NCI-H1048 (cell line): Measurements from ENCODE around the gene SPIN2B.
"Not testable (repeated sequence)": the region's sequence is repeated elsewhere in the genome, so short reads cannot be mapped to it uniquely, and the experiment has no call there.

Experiments used
- DNase-seq: peaks from one replicate; lab custom pipeline; 2025; lab: John Stamatoyannopoulos, UW

The SPIN2B gene

DNA sequence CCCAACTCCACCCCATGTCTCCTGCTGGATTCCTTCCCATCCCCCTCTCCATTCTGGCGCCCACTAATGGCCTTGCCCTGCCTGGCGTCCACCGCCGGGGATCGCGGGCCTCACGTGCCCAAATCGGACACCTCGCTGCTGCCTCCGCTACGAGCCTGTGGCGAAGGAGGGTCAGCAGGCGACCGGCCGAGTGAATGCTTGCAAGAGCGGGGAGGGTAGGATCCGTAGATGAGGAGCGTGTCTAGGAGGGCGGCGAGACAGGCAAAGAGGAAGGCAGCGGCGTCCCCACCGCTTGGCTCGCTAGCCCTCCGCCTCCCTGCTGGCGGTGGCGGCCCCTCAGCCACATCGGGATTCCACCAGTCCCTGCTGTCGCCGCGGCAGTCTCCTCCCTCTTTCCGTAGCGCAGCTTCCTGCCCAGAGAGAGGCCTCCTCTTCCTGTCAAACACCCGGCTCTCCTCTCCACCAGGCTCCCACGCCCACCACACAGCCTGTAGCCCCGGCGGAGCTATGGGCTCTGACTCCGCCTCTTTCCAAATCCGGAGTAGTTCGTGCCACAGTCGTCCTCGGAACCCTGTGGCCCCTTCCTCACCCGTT, at the start of gene SPIN2B:
TSS of gene SPIN2B (minus strand) at position 387 of the 594 bp plus-strand sequence.
- peak; percentile 56 for DNase-seq

DNA sequence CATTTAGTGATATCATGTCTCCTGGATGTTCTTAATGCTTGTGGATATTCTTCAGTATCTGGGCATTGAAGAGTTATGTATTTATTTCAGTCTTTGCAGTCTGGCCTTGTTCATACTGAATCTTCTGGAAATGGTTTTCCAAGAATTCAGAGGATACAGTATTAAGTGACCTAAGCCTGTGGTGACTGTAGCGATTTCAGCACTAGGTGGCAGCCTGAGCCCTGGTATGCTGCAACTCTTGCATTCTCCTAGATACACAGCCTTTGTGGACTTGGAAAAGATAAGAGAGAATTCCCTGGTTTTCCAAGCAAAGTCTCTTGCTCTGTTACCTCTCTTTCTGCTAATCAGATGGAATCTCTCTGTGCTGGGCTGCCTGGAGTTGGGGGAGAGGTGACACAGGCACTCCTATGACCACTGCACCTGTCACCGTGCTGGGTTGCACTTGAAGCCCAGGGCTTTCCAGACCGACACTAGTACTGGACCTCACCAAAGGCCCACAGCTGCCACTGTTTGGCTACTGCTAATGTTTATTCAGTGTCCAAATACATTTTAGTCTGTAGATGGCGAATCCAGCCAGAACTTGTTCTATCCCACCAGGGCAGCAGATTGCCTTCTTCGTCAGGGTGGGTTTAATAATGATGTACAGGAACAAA, 35.2 kb upstream of the SPIN2B start:
- no peak for DNase-seq

DNA sequence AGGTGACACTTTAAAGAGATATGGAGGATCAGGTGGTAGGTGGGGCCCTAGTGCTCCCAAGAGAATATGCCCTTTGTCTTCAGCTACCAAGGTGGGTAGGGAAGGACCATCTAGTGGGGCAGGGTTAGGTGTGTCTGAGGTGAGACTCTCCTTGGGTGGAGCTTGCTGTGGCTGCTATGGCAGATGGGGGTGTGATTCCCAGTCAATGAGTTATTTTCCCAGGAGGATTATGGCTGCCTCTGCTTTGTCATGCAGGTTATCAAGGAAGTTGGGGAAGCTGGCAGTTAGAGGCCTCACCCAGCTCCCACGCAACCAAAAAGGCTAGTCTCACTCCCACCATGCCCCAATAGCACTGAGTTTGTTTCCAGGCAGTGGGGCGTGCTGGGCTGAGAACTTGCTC, 33.8 kb upstream of the SPIN2B start:
- DNase-seq: no peak

DNA sequence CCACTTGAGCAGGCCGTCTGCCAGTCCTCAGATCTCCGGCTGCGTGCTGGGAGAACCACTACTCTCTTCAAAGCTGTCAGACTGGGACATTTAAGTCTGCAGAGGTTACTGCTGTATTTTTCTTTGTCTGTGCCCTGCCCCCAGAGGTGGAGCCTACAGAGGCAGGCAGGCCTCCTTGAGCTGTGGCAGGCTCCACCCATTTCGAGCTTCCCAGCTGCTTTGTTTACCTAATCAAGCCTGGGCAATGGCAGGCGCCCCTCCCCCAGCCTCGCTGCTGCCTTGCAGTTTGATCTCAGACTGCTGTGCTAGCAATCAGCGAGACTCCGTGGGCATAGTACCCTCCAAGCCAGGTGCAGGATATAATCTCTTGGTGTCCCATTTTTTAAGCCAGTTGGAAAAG, 30.9 kb upstream of the SPIN2B start:
- not testable (repeated sequence) for DNase-seq

DNA sequence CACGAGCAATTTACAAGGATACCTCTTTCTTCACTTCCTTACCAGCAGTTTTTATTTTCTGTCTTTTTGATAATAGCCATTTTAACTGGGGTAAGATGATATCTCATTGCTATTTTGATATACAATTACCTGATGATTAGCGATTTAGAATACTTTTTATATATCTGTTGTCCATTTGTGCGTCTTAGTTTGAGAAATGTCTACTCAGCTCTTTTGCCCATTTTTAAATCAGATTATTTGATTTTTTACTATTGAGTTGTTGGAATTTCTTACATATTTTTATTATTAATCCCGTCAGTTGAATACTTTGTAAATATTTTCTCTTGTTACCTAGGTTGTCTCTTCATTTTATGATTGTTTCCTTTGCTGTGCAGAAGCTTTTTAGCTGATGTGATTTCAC, 17.3 kb upstream of the SPIN2B start:
- no peak for DNase-seq

DNA sequence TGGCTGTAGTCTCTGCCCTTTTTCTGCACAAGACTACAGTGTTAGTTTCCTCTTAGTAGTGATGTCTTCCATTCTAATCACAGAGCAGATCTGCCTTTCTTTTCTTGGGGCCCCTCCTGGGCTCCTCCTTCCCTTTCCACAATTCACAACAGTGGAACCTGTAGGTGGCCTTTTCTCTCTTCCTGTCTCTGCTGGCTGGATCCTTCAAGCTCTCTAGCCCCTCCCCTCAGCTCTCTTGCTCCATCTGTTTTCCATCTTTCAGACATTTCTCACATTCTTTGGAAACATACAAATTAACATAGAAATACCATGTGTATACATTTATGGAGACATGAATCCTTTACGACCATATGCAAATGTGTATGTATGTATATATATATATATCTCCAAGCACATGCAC, 16.2 kb upstream of the SPIN2B start:
- DNase-seq: no peak

DNA sequence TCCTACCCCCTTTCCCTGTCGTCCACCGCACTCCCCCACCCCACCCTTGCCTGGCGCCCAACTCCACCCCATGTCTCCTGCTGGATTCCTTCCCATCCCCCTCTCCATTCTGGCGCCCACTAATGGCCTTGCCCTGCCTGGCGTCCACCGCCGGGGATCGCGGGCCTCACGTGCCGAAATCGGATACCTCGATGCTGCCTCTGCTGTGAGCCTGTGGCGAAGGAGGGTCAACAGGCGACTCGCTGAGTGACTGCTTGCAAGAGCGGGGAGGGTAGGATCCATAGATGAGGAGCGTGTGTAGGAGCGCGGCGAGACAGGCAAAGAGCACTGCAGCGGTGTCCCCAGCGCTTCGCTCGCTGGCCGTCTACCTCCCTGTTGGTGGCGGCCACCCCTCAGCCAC, 15.7 kb upstream of the SPIN2B start, which contains the start of gene SPIN2A:
TSS of gene SPIN2A (minus strand) at position 325 of the 400 bp plus-strand sequence. CDS start 800 bp downstream, outside the sequence.
- not testable (repeated sequence) for DNase-seq

DNA sequence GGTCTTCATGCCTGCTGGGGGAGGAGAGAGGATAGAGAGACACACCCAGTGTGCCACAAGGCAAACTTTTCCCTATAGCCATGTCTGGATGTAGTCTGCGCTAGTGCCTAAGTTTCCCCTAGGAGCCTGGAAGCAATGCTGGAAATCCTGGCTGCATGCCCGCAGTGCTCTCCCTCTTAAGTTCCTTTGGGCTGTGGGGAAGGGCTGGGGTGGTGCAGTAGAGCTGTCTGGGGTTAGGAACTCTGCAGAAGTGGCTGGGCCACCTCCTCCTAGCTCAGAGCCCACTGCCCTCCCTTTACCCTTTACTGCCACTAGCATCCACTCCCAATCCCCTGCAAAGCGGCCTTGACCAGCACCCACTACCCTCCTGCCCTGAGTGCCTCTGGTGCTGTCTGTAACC, 15.2 kb upstream of the SPIN2B start:
- not testable (repeated sequence) for DNase-seq

DNA sequence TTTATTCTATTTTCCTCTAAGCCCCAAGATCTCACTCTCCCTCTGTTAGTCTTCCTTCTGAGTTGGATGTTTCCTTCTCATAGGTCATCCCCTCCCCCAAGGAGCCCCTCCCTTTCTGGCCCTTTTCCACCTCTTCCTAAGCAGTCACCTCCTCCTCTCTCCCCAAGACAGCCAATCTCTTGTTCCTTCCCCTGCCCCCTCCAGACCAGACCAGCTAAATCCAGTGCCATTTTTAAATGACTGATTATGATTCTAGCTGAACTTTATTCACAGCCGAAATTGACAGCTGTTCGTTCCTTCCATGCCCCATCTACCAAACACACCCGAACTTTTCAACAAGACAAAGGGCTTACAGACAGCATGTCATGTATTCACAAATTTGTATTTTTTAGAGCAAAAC, 13.9 kb upstream of the SPIN2B start:
- DNase-seq: no peak

DNA sequence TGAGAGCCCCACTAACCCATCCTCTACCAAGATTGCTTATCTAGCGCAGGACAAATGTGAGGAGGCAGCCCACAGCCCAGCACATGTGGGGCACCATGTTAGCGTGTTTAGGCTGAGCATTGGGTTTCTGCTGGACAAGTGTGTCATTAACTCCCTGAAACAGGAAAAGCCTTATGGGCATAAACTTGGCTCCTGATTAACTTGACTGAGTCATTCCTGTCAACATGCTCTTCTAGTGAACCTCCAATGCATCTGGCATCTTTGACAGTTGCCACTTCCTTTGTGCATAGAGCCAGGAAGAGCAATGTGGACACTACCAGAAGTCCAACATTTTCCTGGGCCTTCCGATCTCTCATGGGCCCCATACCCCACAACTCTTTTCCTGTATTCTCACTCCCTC, 13.4 kb upstream of the SPIN2B start:
- no peak for DNase-seq

DNA sequence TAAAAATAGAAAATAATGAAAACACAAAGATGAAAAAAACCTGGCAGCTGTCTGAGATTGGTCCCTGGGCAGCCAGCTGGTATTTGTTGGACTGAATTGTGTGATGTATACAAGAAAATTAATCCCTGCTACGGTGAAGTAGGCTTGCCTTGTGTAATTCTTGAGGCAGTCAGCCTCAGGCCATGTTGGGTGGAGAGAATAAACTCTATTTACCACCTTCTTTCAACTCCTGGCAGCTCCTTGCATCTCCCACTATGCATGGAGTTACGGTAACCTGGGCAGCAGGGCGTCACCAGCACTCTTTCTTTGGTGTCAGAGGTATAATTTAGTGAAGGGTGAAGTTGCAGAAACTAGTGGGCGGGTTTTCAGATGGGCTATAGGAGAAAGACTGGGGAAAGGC, 12.4 kb upstream of the SPIN2B start:
- DNase-seq: no peak

DNA sequence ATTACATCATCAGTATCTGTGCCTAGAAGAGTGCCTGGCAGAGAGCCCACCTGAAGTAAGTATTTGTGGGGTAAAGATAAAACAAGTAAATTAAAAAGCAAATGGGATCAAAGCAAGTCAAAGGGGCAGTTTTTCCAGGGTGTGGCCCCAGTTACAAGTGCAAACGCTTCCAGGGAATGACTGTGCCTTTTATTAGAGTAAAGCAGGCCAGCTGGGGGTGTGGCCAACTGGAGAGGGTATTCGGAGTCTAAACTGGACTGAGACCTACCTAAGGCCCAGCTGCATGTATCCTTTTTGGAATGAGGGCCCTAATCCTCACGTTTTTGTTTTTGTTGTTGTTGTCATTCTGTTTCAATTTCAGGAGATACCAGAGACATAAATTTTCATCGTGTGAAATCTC, 11.9 kb upstream of the SPIN2B start:
- DNase-seq: not testable (repeated sequence)

DNA sequence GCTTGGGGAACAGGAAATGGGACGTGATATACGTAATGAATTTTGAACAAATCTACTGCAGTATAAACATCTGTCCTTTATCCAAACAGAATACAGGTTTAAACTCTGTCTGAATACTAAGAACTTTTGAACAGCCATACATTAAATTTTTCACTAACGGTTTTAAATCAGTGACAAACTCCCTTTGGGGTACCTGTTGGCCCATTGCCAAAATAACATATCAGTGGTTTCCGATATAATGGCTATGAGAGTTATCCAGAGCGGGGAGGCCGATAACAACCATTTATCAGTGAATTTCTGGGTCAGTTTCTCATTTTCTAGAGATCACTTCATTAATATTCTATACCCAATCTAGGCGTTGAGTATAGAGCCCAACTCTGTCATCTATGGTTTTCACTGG, 10.7 kb upstream of the SPIN2B start:
- DNase-seq: no peak

DNA sequence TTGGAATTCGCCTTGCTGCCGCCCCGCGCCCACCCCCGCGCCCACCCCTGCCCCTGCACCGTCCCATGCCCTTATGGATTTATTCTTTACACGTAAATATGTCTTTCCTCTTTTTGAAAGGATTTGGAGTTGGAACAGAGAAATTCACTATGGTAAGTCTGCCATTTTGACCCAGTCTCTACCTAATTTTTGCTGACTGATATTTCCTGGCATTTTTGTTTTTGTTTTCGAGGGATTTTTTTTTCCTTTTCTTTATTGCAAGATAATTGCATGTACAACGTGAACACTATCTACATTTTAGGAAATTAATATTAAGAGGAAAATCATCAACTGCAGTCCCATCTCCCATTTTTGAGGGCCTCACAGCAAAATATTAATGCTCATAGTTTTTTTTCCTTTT, 468 bp upstream of the SPIN2B start:
- DNase-seq: no peak

DNA sequence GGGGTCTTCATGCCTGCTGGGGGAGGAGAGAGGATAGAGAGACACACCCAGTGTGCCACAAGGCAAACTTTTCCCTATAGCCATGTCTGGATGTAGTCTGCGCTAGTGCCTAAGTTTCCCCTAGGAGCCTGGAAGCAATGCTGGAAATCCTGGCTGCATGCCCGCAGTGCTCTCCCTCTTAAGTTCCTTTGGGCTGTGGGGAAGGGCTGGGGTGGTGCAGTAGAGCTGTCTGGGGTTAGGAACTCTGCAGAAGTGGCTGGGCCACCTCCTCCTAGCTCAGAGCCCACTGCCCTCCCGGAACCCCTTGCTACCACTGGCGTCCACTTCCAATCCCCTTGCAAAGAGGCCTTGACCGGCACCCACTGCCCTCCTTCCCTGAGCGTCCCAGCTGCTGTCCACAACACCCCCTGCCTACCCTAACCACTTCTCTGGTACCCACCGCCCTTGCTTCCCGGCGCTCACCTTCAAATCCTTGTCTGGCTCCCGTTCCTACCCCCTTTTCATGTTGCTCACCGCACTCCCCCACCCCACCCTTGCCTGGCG, 658 bp downstream of the SPIN2B start:
- DNase-seq: not testable (repeated sequence)

DNA sequence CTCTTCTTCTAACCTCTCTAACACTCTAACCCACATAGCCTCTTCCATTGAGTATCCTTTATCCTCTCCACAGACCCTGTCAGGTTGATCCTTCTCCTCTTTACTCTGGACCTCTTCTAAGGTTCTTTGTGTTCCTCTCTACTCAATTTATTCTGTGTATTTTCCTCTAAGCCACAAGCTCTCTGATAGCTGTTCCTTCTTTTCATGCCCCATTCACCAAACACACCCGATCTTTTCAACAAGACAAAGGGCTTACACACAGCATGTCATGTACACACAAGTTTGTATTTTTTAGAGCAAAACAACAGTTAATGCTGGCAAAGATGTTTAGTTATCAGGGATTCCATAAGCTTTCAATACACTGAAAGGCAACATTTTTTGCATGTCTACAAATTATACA, 1.9 kb downstream of the SPIN2B start:
- DNase-seq: no peak

DNA sequence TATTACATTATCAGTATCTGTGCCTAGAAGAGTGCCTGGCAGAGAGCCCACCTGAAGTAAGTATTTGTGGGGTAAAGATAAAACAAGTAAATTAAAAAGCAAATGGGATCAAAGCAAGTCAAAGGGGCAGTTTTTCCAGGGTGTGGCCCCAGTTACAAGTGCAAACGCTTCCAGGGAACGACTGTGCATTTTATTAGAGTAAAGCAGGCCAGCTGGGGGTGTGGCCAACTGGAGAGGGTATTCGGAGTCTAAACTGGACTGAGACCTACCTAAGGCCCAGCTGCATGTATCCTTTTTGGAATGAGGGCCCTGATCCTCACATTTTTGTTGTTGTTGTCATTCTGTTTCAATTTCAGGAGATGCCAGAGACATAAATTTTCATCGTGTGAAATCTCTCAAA, 3.8 kb downstream of the SPIN2B start:
- DNase-seq: not testable (repeated sequence)

DNA sequence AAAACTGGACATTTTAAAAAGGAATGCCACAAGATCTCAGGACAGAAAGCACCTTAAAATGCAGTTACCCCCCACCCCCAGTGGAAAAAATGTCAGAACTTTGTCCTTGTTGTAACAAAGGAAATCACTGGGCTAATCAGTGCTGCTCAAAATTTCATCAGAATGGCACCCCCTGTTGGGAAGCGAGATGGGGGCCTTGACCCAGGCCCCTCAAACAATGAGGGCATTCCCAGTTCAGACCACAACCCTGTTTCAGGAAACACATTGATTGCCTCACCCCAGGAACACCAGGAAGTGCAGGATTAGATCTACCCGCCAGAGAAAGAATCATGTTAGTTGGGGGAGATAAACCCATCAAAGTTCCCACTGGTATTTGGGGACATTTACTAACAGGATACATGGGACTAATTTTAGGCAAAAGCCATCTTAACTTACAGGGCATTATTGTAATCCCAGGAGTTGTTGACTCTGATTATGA, 16.4 kb downstream of the SPIN2B start:
- DNase-seq: no peak

DNA sequence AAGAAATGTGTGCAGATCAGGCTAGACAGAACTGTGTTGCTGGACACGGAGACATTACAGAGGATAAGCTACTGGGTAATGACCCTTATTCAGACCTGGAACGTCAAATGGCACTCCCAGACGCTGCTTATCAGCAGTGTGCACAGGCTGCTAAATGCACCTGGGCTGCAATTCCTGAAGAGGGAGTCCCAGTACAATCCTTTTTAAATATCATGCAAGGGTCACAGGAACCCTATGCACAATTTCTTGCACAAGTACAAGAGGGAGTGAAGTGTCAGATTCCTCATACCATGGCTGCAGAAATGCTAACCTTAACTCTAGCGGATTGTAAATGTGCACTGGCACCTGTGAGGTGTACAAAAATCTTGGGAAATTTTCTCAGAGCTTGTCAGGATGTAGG, 16.9 kb downstream of the SPIN2B start:
- no peak for DNase-seq

DNA sequence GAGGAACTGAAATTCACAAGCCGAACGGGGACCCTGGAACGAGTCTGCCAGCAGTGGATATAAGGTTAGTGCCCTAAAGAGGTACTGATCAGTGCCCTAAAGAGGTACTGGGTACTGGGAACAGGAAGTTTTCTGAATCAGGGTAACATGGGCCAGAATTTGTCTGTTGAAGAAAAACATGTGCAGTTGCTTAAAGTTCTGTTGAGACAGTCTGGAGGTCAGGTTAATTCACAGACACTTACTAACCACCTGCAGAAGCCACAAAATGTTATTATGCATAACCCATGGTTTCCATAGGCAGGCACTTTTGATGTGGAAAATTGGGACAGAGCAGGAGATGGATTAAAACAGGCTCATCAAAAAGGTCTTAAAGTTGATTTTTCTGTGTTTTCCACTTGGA, 17.9 kb downstream of the SPIN2B start:
- DNase-seq: no peak

DNA sequence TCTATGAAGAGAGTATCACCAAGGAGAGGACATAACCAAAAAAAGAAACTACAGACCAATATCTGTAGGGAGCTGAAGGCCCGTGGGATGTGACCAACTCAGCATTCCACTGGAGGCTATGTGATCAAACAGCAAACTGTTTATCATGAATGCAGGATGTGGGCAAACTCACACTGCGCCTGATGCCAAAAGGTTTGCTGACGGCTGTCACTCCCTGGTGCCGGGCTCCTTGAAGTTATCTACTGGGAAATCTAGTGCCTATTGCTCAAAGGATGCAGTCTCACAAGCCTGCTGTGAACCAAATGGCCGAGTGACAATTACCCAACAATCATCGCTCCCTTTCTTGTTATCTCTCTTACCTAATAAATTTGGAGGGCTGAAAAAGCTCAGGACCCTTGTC, 18.4 kb downstream of the SPIN2B start:
- DNase-seq: not testable (repeated sequence)

DNA sequence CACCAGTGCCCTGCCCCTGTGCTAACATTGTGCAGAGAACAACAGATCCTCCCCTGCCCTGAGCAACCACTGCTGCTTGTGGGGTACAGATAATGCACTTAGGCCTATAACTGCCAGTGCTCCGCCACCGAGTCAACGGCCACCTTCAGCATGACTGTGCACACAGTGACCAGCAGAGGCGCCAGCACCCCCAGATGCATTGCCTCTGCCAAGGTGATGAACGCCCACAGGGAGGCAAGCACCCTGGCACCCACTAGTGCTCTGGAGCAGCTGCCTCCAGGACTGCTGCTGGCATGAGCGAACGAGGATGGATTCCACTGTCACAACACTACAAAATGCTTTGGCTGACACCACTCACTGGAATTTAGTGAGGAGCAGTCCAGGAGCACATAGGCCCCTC, 38.2 kb downstream of the SPIN2B start:
- DNase-seq: no peak

DNA sequence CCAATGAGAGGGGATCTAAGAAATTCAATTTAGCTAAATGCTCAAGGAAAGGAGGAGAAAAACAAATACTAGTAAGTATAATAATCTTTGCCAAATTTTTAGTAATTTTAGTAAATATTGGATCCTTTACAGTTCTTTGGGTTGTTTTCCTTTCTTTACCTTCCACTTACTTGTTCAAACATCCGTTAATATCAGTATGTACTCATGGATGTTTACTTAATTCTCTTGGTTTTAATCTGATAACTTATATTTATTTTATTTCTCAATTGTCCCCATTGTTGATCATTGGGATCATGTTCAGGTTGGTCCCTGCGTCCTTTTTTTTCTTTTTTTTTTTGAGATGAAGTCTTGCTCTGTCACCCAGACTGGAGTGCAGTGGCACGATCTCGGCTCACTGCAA, 46.9 kb downstream of the SPIN2B start:
- DNase-seq: no peak
